HL-60 (cell line): ENCODE data around the gene NEDD1.

Experiments used
- DNase-seq, 2 experiments: peaks; one replicate each; pipeline ENCODE4 v3.0.0-alpha.2; 2010 to 2020; ENCODE audit warnings: low read depth in 1 of 2, low spot score in 1 of 2
- H3K27ac ChIP-seq: fragments of 250-450 bp; sonication (Bioruptor Pico); replicated peaks from 2 replicates; pipeline ENCODE4 v1.5.1; 2020; ENCODE audit warnings: mild to moderate bottlenecking, moderate library complexity
- H3K27me3 ChIP-seq: fragments of 250-450 bp; sonication (Bioruptor Pico); 2 replicates; pipeline ENCODE4 v1.5.1; 2021; ENCODE audit warnings: mild to moderate bottlenecking, moderate library complexity; ENCODE audit not compliant: insufficient read depth, poor library complexity, severe bottlenecking
- H3K4me3 ChIP-seq: replicated peaks from 2 replicates; pipeline ENCODE4 v1.5.1; 2011; ENCODE audit warnings: mild to moderate bottlenecking, control low read depth, low read length; ENCODE audit not compliant: insufficient read depth
- GABPA ChIP-seq: IDR thresholded peaks from 2 replicates; pipeline ENCODE4 v1.6.1; 2012; ENCODE audit warnings: low read depth
- POLR2AphosphoS5 ChIP-seq: IDR thresholded peaks from 2 replicates; pipeline ENCODE4 v1.6.1; 2012; ENCODE audit warnings: low read depth
- SPI1 ChIP-seq: IDR thresholded peaks from 2 replicates; pipeline ENCODE4 v1.6.1; 2012; ENCODE audit warnings: low read depth, mild to moderate bottlenecking, borderline replicate concordance
- TF ChIP-seq, protein P1 (sequence below): IDR thresholded peaks from 2 replicates; pipeline ENCODE4 v1.6.1; 2012; ENCODE audit warnings: low read depth; ENCODE audit not compliant: insufficient replicate concordance
- TF ChIP-seq, protein P2 (sequence below): IDR thresholded peaks from one replicate; pipeline ENCODE4 v1.5.1; 2011; ENCODE audit warnings: low read length, control low read depth, inconsistent platforms; ENCODE audit not compliant: insufficient read depth

Gene NEDD1

DNA sequence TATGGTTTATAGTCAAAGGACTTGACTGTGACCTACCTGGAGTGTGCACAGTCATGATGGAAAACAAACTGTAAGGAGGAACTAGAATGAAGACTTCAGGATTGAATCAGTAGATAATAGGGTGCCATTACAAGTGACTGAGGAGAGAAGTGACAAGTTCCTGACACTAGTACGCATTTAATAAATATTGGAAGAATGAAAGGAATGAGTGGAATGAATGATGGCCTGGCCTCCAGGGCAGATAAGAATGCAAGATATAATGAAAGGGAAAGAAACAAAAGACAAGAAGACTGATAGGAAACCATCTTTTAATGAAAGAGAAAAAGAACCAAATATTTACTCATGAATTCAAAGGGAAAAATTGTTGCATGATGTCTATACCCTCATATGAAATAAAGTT lies 44.7 kb upstream of the NEDD1 start:
- no peaks in the 10 kb centered on the region for H3K27me3 ChIP-seq
- H3K27ac ChIP-seq: no peak overlapping the region
- TF ChIP-seq, protein P1, sequence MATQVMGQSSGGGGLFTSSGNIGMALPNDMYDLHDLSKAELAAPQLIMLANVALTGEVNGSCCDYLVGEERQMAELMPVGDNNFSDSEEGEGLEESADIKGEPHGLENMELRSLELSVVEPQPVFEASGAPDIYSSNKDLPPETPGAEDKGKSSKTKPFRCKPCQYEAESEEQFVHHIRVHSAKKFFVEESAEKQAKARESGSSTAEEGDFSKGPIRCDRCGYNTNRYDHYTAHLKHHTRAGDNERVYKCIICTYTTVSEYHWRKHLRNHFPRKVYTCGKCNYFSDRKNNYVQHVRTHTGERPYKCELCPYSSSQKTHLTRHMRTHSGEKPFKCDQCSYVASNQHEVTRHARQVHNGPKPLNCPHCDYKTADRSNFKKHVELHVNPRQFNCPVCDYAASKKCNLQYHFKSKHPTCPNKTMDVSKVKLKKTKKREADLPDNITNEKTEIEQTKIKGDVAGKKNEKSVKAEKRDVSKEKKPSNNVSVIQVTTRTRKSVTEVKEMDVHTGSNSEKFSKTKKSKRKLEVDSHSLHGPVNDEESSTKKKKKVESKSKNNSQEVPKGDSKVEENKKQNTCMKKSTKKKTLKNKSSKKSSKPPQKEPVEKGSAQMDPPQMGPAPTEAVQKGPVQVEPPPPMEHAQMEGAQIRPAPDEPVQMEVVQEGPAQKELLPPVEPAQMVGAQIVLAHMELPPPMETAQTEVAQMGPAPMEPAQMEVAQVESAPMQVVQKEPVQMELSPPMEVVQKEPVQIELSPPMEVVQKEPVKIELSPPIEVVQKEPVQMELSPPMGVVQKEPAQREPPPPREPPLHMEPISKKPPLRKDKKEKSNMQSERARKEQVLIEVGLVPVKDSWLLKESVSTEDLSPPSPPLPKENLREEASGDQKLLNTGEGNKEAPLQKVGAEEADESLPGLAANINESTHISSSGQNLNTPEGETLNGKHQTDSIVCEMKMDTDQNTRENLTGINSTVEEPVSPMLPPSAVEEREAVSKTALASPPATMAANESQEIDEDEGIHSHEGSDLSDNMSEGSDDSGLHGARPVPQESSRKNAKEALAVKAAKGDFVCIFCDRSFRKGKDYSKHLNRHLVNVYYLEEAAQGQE: no peak
- TF ChIP-seq, protein P2, sequence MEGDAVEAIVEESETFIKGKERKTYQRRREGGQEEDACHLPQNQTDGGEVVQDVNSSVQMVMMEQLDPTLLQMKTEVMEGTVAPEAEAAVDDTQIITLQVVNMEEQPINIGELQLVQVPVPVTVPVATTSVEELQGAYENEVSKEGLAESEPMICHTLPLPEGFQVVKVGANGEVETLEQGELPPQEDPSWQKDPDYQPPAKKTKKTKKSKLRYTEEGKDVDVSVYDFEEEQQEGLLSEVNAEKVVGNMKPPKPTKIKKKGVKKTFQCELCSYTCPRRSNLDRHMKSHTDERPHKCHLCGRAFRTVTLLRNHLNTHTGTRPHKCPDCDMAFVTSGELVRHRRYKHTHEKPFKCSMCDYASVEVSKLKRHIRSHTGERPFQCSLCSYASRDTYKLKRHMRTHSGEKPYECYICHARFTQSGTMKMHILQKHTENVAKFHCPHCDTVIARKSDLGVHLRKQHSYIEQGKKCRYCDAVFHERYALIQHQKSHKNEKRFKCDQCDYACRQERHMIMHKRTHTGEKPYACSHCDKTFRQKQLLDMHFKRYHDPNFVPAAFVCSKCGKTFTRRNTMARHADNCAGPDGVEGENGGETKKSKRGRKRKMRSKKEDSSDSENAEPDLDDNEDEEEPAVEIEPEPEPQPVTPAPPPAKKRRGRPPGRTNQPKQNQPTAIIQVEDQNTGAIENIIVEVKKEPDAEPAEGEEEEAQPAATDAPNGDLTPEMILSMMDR: no peak
- TF ChIP-seq SPI1: no peak
- TF ChIP-seq GABPA: no peak
- no peak overlapping the region for H3K4me3 ChIP-seq
- no peak for DNase-seq

DNA sequence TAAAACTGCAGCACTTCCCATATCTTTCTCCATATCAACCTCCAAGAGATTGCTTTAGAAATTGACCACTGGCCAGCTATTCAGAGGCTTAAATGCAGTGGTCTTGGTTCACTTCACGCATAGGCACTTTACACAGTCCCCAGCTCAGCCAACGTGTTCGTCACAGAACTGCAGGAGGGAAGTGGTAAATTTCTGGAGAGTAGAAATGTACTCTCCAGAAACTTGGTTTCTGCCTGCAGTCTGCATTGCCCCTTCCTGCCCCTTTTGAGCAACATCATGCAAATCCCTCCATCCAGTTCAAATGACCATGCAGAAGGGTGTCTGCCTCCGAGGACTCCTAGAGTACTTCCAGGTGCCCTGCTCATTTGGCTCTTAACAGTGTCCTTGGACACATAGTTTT lies 42.7 kb upstream of the NEDD1 start:
- TF ChIP-seq SPI1: no peak
- TF ChIP-seq, protein P2: no peak
- TF ChIP-seq GABPA: no peak
- TF ChIP-seq, protein P1: no peak
- TF ChIP-seq POLR2AphosphoS5: no peak
- no peaks in the 10 kb centered on the region for H3K27me3 ChIP-seq
- H3K27ac ChIP-seq: no peak overlapping the region
- no peak for DNase-seq
- no peak overlapping the region for H3K4me3 ChIP-seq

DNA sequence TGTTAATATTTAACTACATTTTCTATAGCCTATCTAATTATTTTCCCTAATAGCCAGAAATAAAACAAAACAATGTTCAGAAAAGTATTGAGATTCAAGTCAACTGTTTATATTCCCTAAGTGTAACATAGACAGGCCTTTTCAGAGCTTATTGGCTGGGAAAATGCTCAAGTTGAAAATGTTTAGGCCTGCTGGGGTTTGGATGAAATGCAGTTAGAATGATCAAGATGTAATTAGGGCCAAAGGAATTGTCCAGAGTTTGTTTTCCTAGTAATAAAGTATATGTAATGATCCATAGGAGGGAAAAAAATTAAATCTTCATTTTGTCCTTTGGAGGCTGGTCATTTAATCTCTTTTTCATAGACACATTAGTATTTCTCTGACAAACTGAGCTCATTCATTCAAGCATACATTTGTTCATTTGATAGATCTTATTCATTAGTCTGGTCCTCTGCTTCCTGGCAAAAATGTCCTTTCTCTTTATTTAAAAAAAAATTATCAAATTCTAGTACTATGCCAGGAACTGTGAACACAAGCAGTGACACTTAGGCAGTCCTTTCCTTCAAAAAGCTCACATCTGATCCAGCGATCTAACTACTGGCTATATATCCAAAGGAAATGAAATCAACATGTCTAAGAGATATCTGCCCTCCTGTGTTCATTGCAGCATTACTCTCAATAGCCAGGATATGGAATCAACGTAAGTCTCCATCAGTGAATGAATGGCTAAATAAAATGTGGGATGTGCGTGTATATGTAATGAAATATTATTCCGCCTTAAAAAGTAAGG lies 40.1 kb upstream of the NEDD1 start:
- no peaks in the 10 kb centered on the region for H3K27me3 ChIP-seq
- no peak for TF ChIP-seq SPI1
- TF ChIP-seq, protein P1: no peak
- no peak for TF ChIP-seq POLR2AphosphoS5
- TF ChIP-seq GABPA: no peak
- TF ChIP-seq, protein P2: no peak
- DNase-seq: no peak
- no peak overlapping the region for H3K27ac ChIP-seq
- H3K4me3 ChIP-seq: no peak overlapping the region
